LoVo (cell line): ENCODE data around the gene KRT31.
"Not testable (repeated sequence)": the region's sequence is repeated elsewhere in the genome, so short reads cannot be mapped to it uniquely, and the experiment has no call there.

Experiments used
- DNase-seq: peaks from one replicate; pipeline ENCODE4 v3.0.0-alpha.2; 2016; ENCODE audit warnings: low spot score

The KRT31 gene

GRCh38 chr17:41417576-41418015 lies 20.2 kb upstream of the KRT31 start:
- DNase-seq, result peak; percentile 38

DNA sequence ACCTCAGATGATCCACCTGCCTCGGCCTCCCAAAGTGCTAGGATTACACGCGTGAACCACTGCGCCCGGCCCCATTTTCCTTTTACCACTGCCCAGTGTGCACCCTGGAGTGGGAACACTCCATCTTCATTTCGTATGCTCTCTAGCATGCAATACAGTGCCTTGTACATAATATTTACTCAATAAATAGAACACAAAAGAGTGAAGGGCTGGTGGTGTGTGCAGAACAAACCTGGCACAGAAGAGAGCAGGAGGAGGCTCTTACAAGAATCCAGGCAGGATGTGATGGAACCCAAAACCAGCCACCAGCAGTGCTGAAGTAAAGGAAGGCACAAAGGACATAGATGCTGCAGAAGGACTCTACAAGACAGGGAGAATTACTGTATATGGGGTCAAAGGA lies 19.7 kb upstream of the KRT31 start:
- no peak for DNase-seq

DNA sequence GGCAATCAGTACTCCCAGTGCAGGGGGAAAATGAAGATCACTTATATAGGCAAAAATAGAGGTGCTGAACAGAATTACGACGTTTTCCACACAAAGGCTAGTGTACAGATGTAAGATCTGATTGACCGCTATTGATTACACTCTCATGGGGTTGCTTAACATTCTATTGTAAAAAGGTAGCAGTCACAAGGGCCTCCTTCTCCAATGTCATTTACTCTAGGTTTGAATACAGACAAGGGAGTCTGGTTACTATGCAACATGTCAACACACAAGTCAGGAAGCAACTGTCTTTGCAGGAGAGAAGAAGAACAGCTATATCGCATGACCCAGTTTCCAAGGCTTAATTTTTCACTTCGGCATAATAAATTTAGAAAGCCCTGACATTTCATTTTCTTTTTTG lies 19.1 kb upstream of the KRT31 start:
- DNase-seq, result no peak

DNA sequence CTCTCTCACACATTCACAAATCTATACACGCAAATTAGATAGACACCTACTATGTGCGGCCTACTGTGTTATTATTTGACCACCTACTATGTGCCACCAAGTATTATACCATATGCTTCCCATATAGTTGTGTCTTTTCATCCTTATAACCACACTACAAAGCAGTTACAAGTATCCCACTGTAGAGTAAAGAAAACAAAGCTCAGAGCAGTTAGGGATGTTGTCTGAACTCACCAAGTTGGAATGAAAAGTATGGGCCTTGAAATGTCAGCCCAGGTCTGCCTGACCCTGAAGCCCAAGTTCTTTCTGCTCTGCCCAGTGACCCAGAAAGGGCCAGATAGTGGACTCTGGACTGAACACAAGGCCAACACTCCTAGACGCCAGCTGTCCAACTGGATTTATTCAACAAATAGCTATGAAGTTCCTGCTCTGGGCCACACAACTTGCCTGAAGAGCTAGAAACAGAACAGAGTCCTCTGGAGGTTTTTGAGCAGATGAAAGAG lies 18.5 kb upstream of the KRT31 start:
- no peak for DNase-seq

GRCh38 chr17:41415411-41415810 lies 18.0 kb upstream of the KRT31 start:
- no peak for DNase-seq

DNA sequence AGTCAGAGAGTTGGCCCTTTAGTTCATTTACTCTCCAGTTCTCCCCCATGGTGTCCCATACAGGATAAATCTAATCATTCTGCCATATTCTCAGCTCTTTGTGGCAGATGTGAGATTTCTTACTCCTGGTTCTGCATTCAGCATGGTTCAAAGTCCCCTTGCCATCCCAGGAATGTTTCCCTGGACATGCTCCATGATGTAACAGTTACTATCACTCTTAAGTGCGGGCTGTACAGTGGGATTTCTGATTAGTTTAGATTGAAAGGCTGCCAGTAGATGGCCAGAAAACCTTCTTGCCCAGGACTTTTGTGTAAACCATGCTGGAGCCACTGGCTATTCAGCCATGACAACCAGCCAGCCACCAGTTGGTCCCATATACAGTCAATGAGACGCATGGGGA lies 16.6 kb upstream of the KRT31 start:
- DNase-seq, result no peak

DNA sequence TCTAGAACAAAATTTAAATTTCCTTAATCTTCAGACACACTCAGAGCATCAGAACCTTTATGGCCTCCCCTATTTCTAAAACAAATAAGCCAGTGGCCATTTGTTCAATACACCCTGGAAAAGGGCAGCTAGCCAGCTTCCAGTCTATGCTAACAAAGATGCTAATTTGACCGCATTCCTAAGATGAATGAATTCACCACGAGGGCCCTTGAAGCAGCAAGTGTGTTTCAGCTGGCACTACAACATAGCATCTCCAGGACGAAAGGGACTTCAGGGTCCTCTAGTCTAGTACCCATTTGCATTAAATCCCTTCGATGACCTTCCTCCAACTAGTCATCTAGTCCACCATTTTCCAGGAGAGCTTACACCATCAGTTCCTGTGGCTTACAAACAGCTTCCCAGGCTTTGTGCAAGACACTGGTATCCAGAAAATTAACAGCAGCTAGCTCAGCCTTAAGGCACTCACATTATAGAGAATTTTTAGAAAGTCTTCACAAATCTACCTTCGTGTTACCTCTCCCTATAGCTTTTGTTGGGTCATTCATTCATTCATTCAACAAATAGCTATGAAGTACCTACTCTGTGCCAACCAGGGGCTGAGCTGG lies 16.0 kb upstream of the KRT31 start:
- DNase-seq, result no peak

DNA sequence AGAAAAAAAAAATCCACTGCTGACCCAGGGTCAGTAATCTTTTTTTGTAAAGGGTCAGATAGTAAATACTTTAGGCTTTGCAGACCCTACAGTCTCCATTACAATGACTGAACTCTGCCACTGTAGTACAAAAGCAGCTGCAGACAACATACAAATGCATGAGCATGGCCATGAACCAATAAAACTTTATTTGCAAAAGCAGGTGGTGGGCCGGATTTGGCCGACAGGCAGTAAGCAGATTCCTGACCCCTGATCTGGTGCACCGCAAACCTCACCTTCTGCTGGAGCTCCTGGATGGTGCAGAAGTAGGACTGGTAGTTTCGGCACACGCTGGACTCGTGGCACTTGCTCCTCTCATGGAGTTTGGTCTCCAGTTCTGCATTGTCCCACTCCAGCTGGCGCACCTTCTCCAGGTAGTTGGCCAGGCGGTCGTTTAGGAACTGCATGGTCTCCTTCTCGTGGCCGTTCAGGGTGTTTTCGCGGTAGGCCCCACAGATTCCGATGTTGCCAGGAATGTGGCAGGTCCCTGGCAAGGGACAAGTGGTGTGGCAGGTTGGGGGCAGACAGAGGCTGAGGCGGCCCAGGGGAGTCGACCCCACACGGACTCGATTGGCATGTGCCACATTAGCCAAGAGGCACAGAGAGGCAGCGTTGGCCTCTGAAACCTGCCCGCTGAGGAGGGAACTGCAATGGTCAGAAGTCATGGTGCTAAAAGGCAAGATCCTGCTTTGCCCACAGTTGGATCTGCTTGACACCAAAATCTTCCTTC lies 13.8 kb upstream of the KRT31 start:
- DNase-seq, result no peak

- DNase-seq, result no peak
These were observed 9.8 kb upstream of the KRT31 start for GRCh38 chr17:41407226-41407625.

DNA sequence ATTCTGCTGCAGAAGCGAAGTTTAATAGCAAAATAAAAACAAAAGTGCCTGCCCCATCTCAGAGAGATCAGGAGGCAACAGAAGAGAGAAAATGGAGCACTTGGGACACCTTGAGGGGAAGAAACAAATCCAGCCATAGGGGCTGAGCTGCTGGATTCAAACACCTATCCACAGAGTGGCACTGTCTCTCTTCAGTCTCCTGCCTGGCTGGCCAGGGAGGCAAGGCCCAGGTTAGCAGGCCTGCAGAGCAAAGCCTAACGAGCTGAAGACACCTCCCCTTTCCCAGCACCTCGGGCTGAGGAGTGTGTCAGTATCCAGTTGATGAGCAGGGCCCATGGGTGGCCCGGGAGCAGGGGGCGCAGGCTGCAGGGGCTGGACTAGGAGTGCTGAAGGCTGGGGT lies 8.8 kb upstream of the KRT31 start:
- no peak for DNase-seq

DNA sequence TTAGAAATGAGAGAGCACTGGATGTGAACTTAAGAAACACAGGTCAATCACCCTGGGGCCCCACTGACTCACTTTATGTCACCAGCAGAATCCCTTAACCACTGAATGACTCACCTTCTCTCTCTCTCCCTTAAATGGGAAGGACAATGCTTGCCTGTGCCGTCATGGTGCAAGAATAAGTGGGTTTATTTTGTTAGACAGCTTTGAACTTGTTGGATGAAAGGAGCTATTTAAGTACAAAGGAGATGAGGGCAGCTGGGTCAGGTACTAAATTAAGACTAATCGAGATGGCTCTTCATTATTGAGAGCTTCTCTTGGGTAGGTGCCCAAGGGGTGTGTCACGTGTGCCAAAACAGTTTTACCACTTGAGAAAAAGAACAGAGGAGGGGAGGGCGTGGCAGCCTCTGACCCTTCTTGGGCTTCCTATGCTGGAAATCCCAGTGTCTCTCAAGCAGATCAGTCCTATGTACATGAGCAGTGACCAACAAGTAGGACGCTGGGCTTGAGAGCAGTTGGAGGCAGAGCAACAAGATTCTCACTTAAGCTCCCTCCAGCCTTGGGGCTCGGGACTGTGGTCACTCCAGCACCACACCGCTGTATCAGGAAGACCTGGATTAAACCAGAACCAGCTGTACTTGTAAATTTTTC lies 6.7 kb upstream of the KRT31 start:
- peak; percentile 84 for DNase-seq

- DNase-seq, result no peak
These were observed 6.1 kb upstream of the KRT31 start for GRCh38 chr17:41403404-41404023.

DNA sequence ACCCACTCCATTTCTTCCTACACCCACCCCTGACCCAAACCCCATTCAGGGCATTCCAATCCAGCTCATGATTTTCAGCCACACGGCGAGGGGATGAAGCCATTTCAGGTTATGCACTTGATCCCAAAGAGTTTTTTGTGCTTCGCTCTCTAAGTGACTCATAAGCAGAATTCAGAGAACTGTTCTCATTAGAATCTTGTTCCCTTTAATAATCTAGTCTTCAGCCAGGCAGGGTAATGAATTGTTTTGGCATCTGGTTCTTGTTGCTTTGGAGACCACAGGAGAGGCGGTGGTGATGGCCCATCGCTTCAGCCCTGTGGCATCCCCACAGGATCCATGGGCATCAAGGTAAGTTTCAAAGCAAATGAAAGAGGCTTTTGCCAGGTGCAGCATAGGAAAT lies 4.8 kb upstream of the KRT31 start:
- DNase-seq, result no peak

DNA sequence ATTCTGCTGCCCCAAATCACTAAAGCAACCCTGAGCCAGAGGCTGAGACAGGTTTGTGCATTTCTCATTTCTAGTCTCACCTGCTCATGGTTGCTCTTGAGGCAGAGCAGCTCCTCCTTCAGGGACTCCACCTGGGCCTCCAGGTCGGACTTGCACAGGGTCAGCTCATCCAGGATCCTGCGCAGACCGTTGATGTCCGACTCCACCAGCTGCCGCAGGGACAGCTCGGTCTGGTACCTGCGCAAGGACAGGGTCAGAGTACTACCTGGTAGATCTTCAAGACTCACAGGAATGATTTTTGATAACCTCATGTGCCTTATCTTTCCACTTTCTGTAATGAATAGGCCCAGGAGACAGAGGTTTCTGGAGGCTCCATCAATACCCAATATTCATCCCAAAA lies 1.1 kb downstream of the KRT31 start:
- DNase-seq, result no peak

- no peak for DNase-seq
These were observed 1.8 kb downstream of the KRT31 start for GRCh38 chr17:41395611-41396010.

GRCh38 chr17:41395044-41395443 lies 2.4 kb downstream of the KRT31 start:
- DNase-seq, result not testable (repeated sequence)

- DNase-seq, result no peak
These were observed 3.0 kb downstream of the KRT31 start for GRCh38 chr17:41394254-41394996.

GRCh38 chr17:41393826-41394225 lies 3.6 kb downstream of the KRT31 start:
- DNase-seq, result no peak

GRCh38 chr17:41393294-41393693 lies 4.1 kb downstream of the KRT31 start:
- no peak for DNase-seq

DNA sequence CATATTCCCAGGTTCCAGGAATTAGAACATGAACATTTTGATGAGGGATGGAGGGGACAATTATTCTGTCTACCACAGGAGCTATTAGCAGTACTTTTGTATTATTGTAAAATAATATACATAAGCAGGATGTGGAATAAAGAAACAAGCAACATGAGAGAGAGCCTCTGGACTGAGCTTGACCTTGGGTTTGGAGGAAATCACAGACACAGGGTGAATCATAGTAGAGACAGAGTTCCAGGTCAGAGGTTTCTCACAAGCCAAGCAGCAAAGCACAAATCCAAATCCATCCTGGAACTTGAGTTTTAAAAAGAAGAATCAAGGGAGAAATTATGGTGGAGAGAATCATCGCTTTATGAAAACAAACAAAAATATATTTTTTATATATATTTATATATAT lies 5.1 kb downstream of the KRT31 start:
- DNase-seq, result no peak

- no peak for DNase-seq
These were observed 5.9 kb downstream of the KRT31 start for GRCh38 chr17:41391535-41391934.

GRCh38 chr17:41390411-41390938 lies 6.9 kb downstream of the KRT31 start:
- DNase-seq, result no peak
